A549 (cell line): ENCODE data around the gene ODAD4. TPM values are rescaled to one million over a fixed set of nuclear protein-coding genes. Genes with fewer than 3 reads are reported as not detected.

Experiments used
- ATAC-seq, 2 experiments: fragments of 200-7000 bp in 1 of 2; fragments of >200 bp in 1 of 2; cut with Nextera tagmentation in 1 of 2; cut with Tn5 transposase in 1 of 2; 3 replicates each; pipeline versions ENCODE4 v1.8.0 to v1.9.1; 2018 to 2020; ENCODE audit warnings: mild to moderate bottlenecking in 1 of 2, moderate library complexity in 1 of 2
- CTCF ChIA-PET: fragments of 300-600 bp; sonication (Branson Sonifier 250); formaldehyde crosslinking; extraction: SDS; loops from one replicate; lab custom pipeline; 2021; ENCODE audit warnings: antibody characterized with exemption, inconsistent platforms; lab: Yijun Ruan, JAX
- POLR2A ChIA-PET: fragments of 350-600 bp; formaldehyde crosslinking; extraction: SDS; loops from one replicate; lab custom pipeline; 2021; ENCODE audit warnings: antibody characterized with exemption, inconsistent platforms; lab: Yijun Ruan, JAX
- DNase-seq, 2 experiments: peaks; one replicate each; pipeline versions ENCODE4 v3.0.0 to v3.0.0-alpha.2; 2011 to 2016; ENCODE audit warnings: low read depth in 1 of 2, low spot score in 1 of 2
- FAIRE-seq: peaks from 2 replicates; lab custom pipeline; 2011; peaks lifted over from hg19 to GRCh38; lab: Jason Lieb, UNC
- H3K27ac ChIP-seq, 2 experiments: fragments of >200 bp; sonication (Bioruptor Twin); formaldehyde crosslinking; 3 replicates each; pipeline ENCODE4 v1.5.1; 2016 to 2017
- H3K4me1 ChIP-seq: fragments of >200 bp; sonication (Bioruptor Twin); formaldehyde crosslinking; 3 replicates; pipeline ENCODE4 v1.6.1; 2016
- H3K4me2 ChIP-seq: fragments of >200 bp; sonication (Bioruptor Twin); formaldehyde crosslinking; 3 replicates; pipeline ENCODE4 v1.6.1; 2016
- H3K4me3 ChIP-seq: fragments of >200 bp; sonication (Bioruptor Twin); formaldehyde crosslinking; 3 replicates; pipeline ENCODE4 v1.5.1; 2016
- H3K9me3 ChIP-seq: fragments of >200 bp; sonication (Bioruptor Twin); formaldehyde crosslinking; 3 replicates; pipeline ENCODE4 v1.6.1; 2016
- CHD4 ChIP-seq: fragments of 200-600 bp; sonication (generic); IDR thresholded peaks from 2 replicates; pipeline ENCODE4 v1.6.1; 2016; ENCODE audit warnings: antibody characterized with exemption, mild to moderate bottlenecking, borderline replicate concordance
- EHMT2 ChIP-seq: fragments of 200-600 bp; sonication (generic); IDR thresholded peaks from 2 replicates; pipeline ENCODE4 v1.6.1; 2016; ENCODE audit warnings: antibody characterized with exemption, low read depth, mild to moderate bottlenecking, moderate library complexity
- EP300 ChIP-seq, 2 experiments: fragments of >200 bp; sonication (Bioruptor Twin); formaldehyde crosslinking; IDR thresholded peaks; 2 replicates in 1 of 2; 3 replicates in 1 of 2; pipeline ENCODE4 v1.6.1; 2016 to 2017
- HDAC2 ChIP-seq: fragments of 200-600 bp; sonication (generic); IDR thresholded peaks from 2 replicates; pipeline ENCODE4 v1.6.1; 2016
- HOXB13 ChIP-seq: fragments of 250-450 bp; sonication (Bioruptor Pico); IDR thresholded peaks from 2 replicates; pipeline ENCODE4 v1.5.0; 2020; ENCODE audit warnings: low read depth, mild to moderate bottlenecking, moderate library complexity
- HOXB5 ChIP-seq: fragments of 250-450 bp; sonication (Bioruptor Pico); IDR thresholded peaks from 2 replicates; pipeline ENCODE4 v1.5.0; 2020; ENCODE audit warnings: mild to moderate bottlenecking, moderate library complexity
- JUNB ChIP-seq: fragments of >200 bp; sonication (Bioruptor Twin); formaldehyde crosslinking; IDR thresholded peaks from 2 replicates; pipeline ENCODE4 v1.6.1; 2016
- KDM1A ChIP-seq: fragments of 200-600 bp; sonication (generic); IDR thresholded peaks from 2 replicates; pipeline ENCODE4 v1.6.1; 2016; ENCODE audit warnings: low read depth, mild to moderate bottlenecking
- MAZ ChIP-seq: fragments of 150-350 bp; IDR thresholded peaks from 2 replicates; pipeline ENCODE4 v1.6.1; 2014; ENCODE audit warnings: antibody characterized with exemption, low read depth, low read length, borderline replicate concordance
- PHF8 ChIP-seq: fragments of 200-600 bp; sonication (generic); IDR thresholded peaks from 2 replicates; pipeline ENCODE4 v1.6.1; 2016; ENCODE audit warnings: low read depth, mild to moderate bottlenecking, antibody characterized with exemption, moderate library complexity, borderline replicate concordance
- RAD21 ChIP-seq, 2 experiments: fragments of >200 bp in 1 of 2; sonication (Bioruptor Twin) in 1 of 2; formaldehyde crosslinking in 1 of 2; IDR thresholded peaks in 1 of 2; conservative IDR thresholded peaks in 1 of 2; 2 replicates in 1 of 2; 3 replicates in 1 of 2; pipeline ENCODE4 v1.6.1; 2012 to 2018; ENCODE audit warnings: inconsistent platforms in 1 of 2
- RFX5 ChIP-seq: fragments of 450-650 bp; IDR thresholded peaks from 2 replicates; pipeline ENCODE4 v1.7.1; 2014; ENCODE audit warnings: antibody characterized with exemption, mild to moderate bottlenecking, moderate library complexity
- RNF2 ChIP-seq: fragments of 200-600 bp; sonication (generic); IDR thresholded peaks from 2 replicates; pipeline ENCODE4 v1.6.1; 2016; ENCODE audit warnings: low read depth, mild to moderate bottlenecking, antibody characterized with exemption, moderate library complexity, borderline replicate concordance
- SMC3 ChIP-seq: fragments of >200 bp; sonication (Bioruptor Twin); formaldehyde crosslinking; IDR thresholded peaks from 3 replicates; pipeline ENCODE4 v1.6.1; 2018; ENCODE audit warnings: inconsistent platforms
- TFCP2L1 ChIP-seq: fragments of 250-450 bp; sonication (Bioruptor Pico); IDR thresholded peaks from 2 replicates; pipeline ENCODE4 v1.5.0; 2021; ENCODE audit warnings: mild to moderate bottlenecking
- TP53 ChIP-seq: fragments of 250-450 bp; sonication (Bioruptor Pico); IDR thresholded peaks from 2 replicates; pipeline ENCODE4 v1.5.0; 2021; ENCODE audit warnings: mild to moderate bottlenecking, moderate library complexity
- ZC3H11A ChIP-seq: fragments of 450-650 bp; IDR thresholded peaks from 2 replicates; pipeline ENCODE4 v1.6.1; 2014; ENCODE audit warnings: antibody characterized with exemption, mild to moderate bottlenecking
- ZFP36 ChIP-seq: fragments of 450-650 bp; IDR thresholded peaks from 2 replicates; pipeline ENCODE4 v1.6.1; 2014; ENCODE audit warnings: borderline replicate concordance; ENCODE audit not compliant: partially characterized antibody
- WGBS: methylation state at CpG from one replicate; pipeline ENCODE4 v1.1.6; 2017; ENCODE audit errors: missing lambda C conversion rate; 5-methylcytosine and 5-hydroxymethylcytosine counted together
- polyA plus RNA-seq, 4 experiments: library from polyadenylated mRNA; depleted of rRNA in 3 of 4; stranded (reverse); fragments of >200 nt; fragmentation: RNase III in 1 of 4; extraction: RNeasy Plus Mini Kit Qiagen cat#74134 plus additional on column Dnase treatment in 1 of 4; gene quantifications; 2 replicates in 3 of 4; 3 replicates in 1 of 4; pipeline ENCODE4 v1.2.3, GENCODE V29; 2011 to 2017
- TF ChIP-seq, protein P1 (sequence below): fragments of 450-650 bp; IDR thresholded peaks from 2 replicates; pipeline ENCODE4 v1.6.1; 2014; ENCODE audit warnings: antibody characterized with exemption
- TF ChIP-seq, protein P2 (sequence below): IDR thresholded peaks from 2 replicates; pipeline ENCODE4 v1.6.1; 2012
- TF ChIP-seq, protein P3 (sequence below): IDR thresholded peaks from 2 replicates; pipeline ENCODE4 v1.6.1; 2012; ENCODE audit warnings: low read depth, borderline replicate concordance
- TF ChIP-seq, protein P4 (sequence below): fragments of 150-350 bp; IDR thresholded peaks from 2 replicates; pipeline ENCODE4 v1.6.1; 2014; ENCODE audit warnings: low read depth, mild to moderate bottlenecking, low read length
- TF ChIP-seq, protein P5 (sequence below): fragments of >200 bp; sonication (Bioruptor Twin); formaldehyde crosslinking; IDR thresholded peaks from 3 replicates; pipeline ENCODE4 v1.5.1; 2016
- TF ChIP-seq, protein P6 (sequence below): fragments of >200 bp; sonication (Bioruptor Twin); formaldehyde crosslinking; IDR thresholded peaks from 3 replicates; pipeline ENCODE4 v1.6.1; 2016

The ODAD4 gene
- polyA plus RNA-seq, 2 of the 4 experiments (the other 2 are of a cell fraction): 2.0 to 2.3 TPM

DNA sequence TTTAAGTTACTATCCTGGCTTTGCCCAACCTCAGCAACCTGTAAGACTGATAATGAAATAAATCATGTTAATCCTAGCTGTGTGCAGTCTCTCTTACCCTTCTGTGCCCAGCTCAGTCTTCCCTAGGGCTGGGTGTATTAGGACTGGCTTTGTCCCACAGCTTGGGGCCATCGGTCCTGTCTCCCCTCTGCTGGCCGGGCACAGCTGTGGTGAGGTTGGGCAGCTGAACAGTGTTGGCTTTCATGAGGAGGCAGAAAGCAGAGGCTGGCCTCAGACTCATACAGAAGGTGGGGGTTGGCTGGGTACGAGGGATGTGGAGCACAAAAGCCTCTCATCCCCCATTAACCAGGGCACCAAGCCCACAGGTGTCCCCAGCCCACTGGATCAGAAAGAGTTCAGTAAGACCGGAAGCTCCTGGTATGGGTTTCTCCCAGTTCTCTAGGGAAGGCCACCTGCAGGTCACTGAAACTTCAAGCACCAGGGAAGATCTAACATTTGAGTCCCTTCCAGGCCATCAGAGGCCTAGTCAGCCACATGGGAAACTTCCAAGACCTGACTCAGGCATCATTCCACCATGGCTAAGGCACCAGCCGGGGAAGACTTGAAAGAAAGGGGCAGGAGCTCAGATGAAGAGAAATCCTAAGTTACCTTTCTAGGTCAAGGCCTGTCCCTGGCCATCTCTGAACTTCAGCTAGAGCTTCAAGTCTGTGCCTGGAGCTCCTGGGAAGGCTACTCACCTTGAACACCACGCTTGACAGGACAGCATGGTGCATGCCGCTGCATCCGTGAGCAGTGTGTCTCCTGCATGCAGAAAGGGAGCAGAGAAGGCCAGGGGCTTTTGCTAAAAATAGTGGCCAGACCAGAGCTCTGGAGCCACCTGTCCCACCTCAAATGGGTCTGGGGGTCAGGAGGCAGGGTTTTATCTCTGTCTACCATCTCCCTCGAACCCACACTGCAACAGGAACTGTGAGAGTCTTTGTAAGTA, 45.0 kb downstream of the ODAD4 start:
- Histone ChIP-seq H3K4me2 (no peak overlapping the region), H3K4me1 (0 out of 3 replicates have a peak, but pooled peaks cover 7% of the 10 kb centered on the region), H3K9me3 (no peaks in the 10 kb centered on the region), H3K27ac (no peak overlapping the region), H3K4me3 (no peak overlapping the region)
- ATAC-seq: peak; percentile 2 to 5; a peak in 3 of 6 replicates
- TF ChIP-seq, protein P1, sequence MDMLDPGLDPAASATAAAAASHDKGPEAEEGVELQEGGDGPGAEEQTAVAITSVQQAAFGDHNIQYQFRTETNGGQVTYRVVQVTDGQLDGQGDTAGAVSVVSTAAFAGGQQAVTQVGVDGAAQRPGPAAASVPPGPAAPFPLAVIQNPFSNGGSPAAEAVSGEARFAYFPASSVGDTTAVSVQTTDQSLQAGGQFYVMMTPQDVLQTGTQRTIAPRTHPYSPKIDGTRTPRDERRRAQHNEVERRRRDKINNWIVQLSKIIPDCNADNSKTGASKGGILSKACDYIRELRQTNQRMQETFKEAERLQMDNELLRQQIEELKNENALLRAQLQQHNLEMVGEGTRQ: no peak
- WGBS: 94% methylated on average over 9 of the region's 9 CpGs
- POLR2A ChIA-PET: interaction anchor here (1.0 to 1.4 kb wide), 2 partner anchors 9 to 43 kb away, joined by 3 to 4 read pairs; partner anchors contain the start of gene CNP
- DNase-seq: no peak
- CTCF ChIA-PET: interaction anchor here (0.5 to 29.5 kb wide), 8 partner anchors 8 to 245 kb away, joined by 3 to 378 read pairs (median 4); partner anchors contain the start of genes CNP, DNAJC7 and NKIRAS2
- no peak for FAIRE-seq

DNA sequence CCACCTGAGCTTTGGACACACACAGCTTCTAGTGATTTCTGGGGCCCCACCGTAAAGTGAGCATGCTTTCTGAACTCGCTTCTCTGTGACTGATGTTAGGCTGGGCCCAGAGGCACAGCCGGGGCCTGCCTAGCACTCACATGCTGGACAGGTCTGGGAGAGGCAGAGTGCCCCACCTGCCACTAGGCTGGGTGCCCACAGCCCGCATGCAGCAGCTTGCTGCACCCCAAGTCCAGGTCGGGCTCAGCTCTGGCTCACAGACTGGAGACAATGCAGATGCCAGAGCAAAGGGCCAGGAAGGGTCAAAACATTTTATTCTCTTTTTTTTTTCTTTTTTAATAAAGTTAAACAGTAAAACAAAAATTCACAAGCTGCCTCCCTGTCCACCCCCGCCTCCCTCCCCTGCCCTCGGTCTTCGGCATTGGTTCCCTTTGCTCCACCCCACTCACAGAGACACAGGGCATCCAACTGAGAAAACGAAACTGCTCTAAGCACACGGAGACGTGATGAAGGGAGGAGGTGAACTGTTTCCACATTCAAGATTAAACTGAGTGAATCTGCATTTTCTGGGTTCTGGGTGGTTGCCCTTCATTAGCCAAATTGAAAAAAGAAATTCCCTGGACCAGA, 45.8 kb downstream of the ODAD4 start:
- 0 out of 3 replicates have a peak, but pooled peaks cover 7% of the 10 kb centered on the region for H3K4me1 ChIP-seq
- DNase-seq (no peak), ATAC-seq (no peak), FAIRE-seq (no peak)
- H3K4me2 ChIP-seq: no peak overlapping the region
- ChIA-PET POLR2A (interaction anchor here (1.4 kb wide), 1 partner anchor 9 kb away, joined by 4 read pairs; the partner anchor contains the start of gene CNP), CTCF (interaction anchor here (0.8 to 29.5 kb wide), 8 partner anchors 10 to 239 kb away, joined by 3 to 378 read pairs (median 3); partner anchors contain the start of genes CNP, DNAJC7 and NKIRAS2)
- no peak overlapping the region for H3K4me3 ChIP-seq
- WGBS: 91% methylated on average over 11 of the region's 11 CpGs
- TF ChIP-seq, protein P2, sequence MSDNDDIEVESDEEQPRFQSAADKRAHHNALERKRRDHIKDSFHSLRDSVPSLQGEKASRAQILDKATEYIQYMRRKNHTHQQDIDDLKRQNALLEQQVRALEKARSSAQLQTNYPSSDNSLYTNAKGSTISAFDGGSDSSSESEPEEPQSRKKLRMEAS: no peak
- TF ChIP-seq RNF2 (no peak), JUNB (no peak), HOXB13 (CRISPR knock-in tag) (no peak), HOXB5 (CRISPR knock-in tag) (no peak), RAD21 (conservative IDR thresholded peaks at IDR 0.05 in 1 of 2, IDR thresholded peaks at IDR 0.05 in 1 of 2) (no peak), CHD4 (no peak), ZFP36 (no peak), SMC3 (no peak), TFCP2L1 (CRISPR knock-in tag) (no peak), EHMT2 (no peak), ZC3H11A (no peak), PHF8 (no peak)
- TF ChIP-seq, protein P3, sequence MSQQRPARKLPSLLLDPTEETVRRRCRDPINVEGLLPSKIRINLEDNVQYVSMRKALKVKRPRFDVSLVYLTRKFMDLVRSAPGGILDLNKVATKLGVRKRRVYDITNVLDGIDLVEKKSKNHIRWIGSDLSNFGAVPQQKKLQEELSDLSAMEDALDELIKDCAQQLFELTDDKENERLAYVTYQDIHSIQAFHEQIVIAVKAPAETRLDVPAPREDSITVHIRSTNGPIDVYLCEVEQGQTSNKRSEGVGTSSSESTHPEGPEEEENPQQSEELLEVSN: no peak
- TF ChIP-seq, all 56 proteins: peak for 0
- H3K9me3 ChIP-seq: no peaks in the 10 kb centered on the region
- no peak overlapping the region for H3K27ac ChIP-seq

DNA sequence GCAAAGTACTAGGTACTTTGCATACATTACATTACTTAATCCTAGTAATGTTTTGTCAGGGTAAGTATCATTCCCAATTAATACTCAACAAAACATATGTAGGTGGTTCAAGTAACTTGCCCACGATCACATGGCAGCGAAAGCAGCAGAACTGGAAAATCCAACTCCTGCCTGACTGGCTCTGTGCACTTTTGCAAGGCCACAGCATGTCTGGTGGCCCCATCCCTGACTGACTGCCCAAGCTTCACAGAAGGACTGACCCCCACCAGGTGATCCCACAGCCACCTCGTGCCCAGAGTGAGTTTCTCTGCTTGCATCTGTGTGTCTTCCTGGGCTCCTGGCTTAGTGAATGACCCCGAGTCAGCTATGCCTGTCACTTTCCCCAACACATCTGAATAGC, 47.6 kb downstream of the ODAD4 start:
- 94% methylated on average over 4 of the region's 4 CpGs for WGBS
- CTCF ChIA-PET: interaction anchor here (2.2 to 29.5 kb wide), 3 partner anchors 12 to 43 kb away, joined by 7 to 378 read pairs (median 104); partner anchors contain the start of genes CNP, DNAJC7 and NKIRAS2
- Histone ChIP-seq H3K27ac (no peak overlapping the region), H3K4me2 (no peak overlapping the region), H3K9me3 (no peaks in the 10 kb centered on the region), H3K4me3 (no peak overlapping the region), H3K4me1 (0 out of 3 replicates have a peak, but pooled peaks cover under 1% of the 10 kb centered on the region)
- POLR2A ChIA-PET: interaction anchor here (1.1 to 1.3 kb wide), 2 partner anchors 10 to 40 kb away, joined by 3 read pairs; no protein-coding TSS in a partner anchor
- FAIRE-seq (no peak), DNase-seq (no peak), ATAC-seq (no peak)
- TF ChIP-seq TP53 (CRISPR knock-in tag) (no peak), EP300 (IDR thresholded peaks at IDR 0.05) (no peak), HDAC2 (no peak), EHMT2 (no peak), KDM1A (no peak), MAZ (no peak), RFX5 (no peak)
- TF ChIP-seq, protein P4, sequence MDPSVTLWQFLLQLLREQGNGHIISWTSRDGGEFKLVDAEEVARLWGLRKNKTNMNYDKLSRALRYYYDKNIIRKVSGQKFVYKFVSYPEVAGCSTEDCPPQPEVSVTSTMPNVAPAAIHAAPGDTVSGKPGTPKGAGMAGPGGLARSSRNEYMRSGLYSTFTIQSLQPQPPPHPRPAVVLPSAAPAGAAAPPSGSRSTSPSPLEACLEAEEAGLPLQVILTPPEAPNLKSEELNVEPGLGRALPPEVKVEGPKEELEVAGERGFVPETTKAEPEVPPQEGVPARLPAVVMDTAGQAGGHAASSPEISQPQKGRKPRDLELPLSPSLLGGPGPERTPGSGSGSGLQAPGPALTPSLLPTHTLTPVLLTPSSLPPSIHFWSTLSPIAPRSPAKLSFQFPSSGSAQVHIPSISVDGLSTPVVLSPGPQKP: no peak
- TF ChIP-seq, protein P5, sequence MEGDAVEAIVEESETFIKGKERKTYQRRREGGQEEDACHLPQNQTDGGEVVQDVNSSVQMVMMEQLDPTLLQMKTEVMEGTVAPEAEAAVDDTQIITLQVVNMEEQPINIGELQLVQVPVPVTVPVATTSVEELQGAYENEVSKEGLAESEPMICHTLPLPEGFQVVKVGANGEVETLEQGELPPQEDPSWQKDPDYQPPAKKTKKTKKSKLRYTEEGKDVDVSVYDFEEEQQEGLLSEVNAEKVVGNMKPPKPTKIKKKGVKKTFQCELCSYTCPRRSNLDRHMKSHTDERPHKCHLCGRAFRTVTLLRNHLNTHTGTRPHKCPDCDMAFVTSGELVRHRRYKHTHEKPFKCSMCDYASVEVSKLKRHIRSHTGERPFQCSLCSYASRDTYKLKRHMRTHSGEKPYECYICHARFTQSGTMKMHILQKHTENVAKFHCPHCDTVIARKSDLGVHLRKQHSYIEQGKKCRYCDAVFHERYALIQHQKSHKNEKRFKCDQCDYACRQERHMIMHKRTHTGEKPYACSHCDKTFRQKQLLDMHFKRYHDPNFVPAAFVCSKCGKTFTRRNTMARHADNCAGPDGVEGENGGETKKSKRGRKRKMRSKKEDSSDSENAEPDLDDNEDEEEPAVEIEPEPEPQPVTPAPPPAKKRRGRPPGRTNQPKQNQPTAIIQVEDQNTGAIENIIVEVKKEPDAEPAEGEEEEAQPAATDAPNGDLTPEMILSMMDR: no peak
- TF ChIP-seq, protein P6, sequence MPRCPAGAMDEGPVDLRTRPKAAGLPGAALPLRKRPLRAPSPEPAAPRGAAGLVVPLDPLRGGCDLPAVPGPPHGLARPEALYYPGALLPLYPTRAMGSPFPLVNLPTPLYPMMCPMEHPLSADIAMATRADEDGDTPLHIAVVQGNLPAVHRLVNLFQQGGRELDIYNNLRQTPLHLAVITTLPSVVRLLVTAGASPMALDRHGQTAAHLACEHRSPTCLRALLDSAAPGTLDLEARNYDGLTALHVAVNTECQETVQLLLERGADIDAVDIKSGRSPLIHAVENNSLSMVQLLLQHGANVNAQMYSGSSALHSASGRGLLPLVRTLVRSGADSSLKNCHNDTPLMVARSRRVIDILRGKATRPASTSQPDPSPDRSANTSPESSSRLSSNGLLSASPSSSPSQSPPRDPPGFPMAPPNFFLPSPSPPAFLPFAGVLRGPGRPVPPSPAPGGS: no peak
